Stomach (tissue), 9 donors: ENCODE results near the gene EPB41L1. TPM values are rescaled to one million over a fixed set of nuclear protein-coding genes. Genes with fewer than 3 reads are reported as not detected.

Experiments used
- DNase-seq, 2 donors: peaks; one replicate each; pipeline versions ENCODE4 v3.0.0 to v3.0.0-alpha.2; 2013 to 2019
- H3K27ac ChIP-seq, 5 donors: fragments of 200-600 bp in 4 of 5; sonication (generic) in 4 of 5; one replicate each; pipeline ENCODE4 v1.5.1; 2013 to 2019; ENCODE audit warnings: mild to moderate bottlenecking in 1 of 5, moderate library complexity in 1 of 5
- H3K27me3 ChIP-seq, 3 donors: fragments of 200-600 bp; sonication (generic); one replicate each; pipeline ENCODE4 v1.5.1; 2017 to 2019; ENCODE audit warnings: mixed run types in 1 of 3
- H3K36me3 ChIP-seq, 4 donors: fragments of 200-600 bp; sonication (generic); 1 replicate in 3 of 4; 2 replicates in 1 of 4; pipeline ENCODE4 v1.5.1; 2016 to 2019
- H3K4me1 ChIP-seq, 4 donors: fragments of 200-600 bp; sonication (generic); one replicate each; pipeline ENCODE4 v1.5.1; 2016 to 2019
- H3K4me3 ChIP-seq, 4 donors: fragments of 200-600 bp; sonication (generic) in 3 of 4; one replicate each; pipeline ENCODE4 v1.5.1; 2016 to 2019; ENCODE audit warnings: mild to moderate bottlenecking in 1 of 4
- H3K9me3 ChIP-seq, 4 donors: fragments of 200-600 bp; sonication (generic); one replicate each; pipeline ENCODE4 v1.5.1; 2016 to 2019
- CTCF ChIP-seq, 7 experiments: fragments of 450-650 bp in 4 of 7; fragments of 200-600 bp in 3 of 7; sonication (generic) in 3 of 7; IDR thresholded peaks; one replicate each; pipeline ENCODE4 v1.5.1; 2016 to 2019; ENCODE audit warnings: antibody characterized with exemption in 7 of 7, control low read depth in 2 of 7, mild to moderate bottlenecking in 1 of 7
- EP300 ChIP-seq: sonication (generic); formaldehyde crosslinking; IDR thresholded peaks from one replicate; pipeline ENCODE4 v1.6.1; 2017; ENCODE audit warnings: antibody characterized with exemption
- POLR2A ChIP-seq, 4 donors: fragments of 450-650 bp; IDR thresholded peaks; one replicate each; pipeline ENCODE4 v1.6.1; 2016; ENCODE audit warnings: antibody characterized with exemption in 4 of 4, control low read depth in 2 of 4, mild to moderate bottlenecking in 1 of 4, moderate library complexity in 1 of 4
- POLR2AphosphoS5 ChIP-seq, 3 donors: sonication (generic); formaldehyde crosslinking; IDR thresholded peaks; one replicate each; pipeline ENCODE4 v1.6.1; 2016; ENCODE audit warnings: antibody characterized with exemption in 3 of 3
- WGBS, 5 donors: extraction: QIAGEN DNeasy Blood & Tissue Kit in 3 of 5; methylation state at CpG; one replicate each; pipeline versions ENCODE4 v1.1.5 to v1.1.7; 2013 to 2018; 5-methylcytosine and 5-hydroxymethylcytosine counted together
- intact Hi-C: fragments of 100-400 bp; cut with DNase I; formaldehyde crosslinking; loops from one replicate; pipeline ENCODE4 v1.15.1; 2023; ENCODE audit warnings: low total_unique reads
- polyA plus RNA-seq, 3 donors: library from polyadenylated mRNA; stranded (reverse); fragments of 200-250 nt; gene quantifications; one replicate each; pipeline ENCODE4 v1.2.3, GENCODE V29; 2013
- total RNA-seq, 5 donors: library from RNA; depleted of rRNA; stranded (reverse); fragments of >200 nt; gene quantifications; one replicate each; pipeline versions ENCODE4 v1.1.0 to v1.2.3, GENCODE V29; 2014 to 2016
- donor health status: healthy with polysubstance abuse.
- donor health status: Bipolar disorder and iron deficiency.
- donor health status: healthy.

EPB41L1 gene
- total and polyA plus RNA-seq, 8 donors, result 25.9 to 271 (median 40.4) TPM

GRCh38 chr20:36125097-36125496 is 29.4 kb upstream of the EPB41L1 start:
- 44 to 63% (median 52%) methylated on average over 3 of the region's 3 CpGs for WGBS, 5 donors
- DNase-seq, result no peak
- TF ChIP-seq POLR2AphosphoS5 (IDR thresholded peaks at IDR 0.05), result no peak
- TF ChIP-seq EP300, result no peak
- TF ChIP-seq POLR2A (IDR thresholded peaks at IDR 0.05), result no peak
- TF ChIP-seq CTCF (IDR thresholded peaks at IDR 0.05), result no peak
- Histone ChIP-seq H3K4me3 (no peak overlapping the region), H3K9me3 (no peaks in the 10 kb centered on the region), H3K27ac (no peak overlapping the region), H3K36me3 (peaks cover 0 to 15% (median 0%) of the 10 kb centered on the region in 4 donors), H3K27me3 (no peaks in the 10 kb centered on the region), H3K4me1 (peaks cover 9 to 28% (median 18%) of the 10 kb centered on the region in 4 donors)
- intact Hi-C loops, result no loop called here

GRCh38 chr20:36126836-36127527 is 27.6 kb upstream of the EPB41L1 start:
- Histone ChIP-seq H3K27me3 (no peaks in the 10 kb centered on the region), H3K4me1 (peaks cover 9 to 24% (median 13%) of the 10 kb centered on the region in 4 donors), H3K9me3 (no peaks in the 10 kb centered on the region), H3K36me3 (peaks cover 0 to 21% (median 0%) of the 10 kb centered on the region in 4 donors), H3K27ac (no peak overlapping the region), H3K4me3 (no peak overlapping the region)
- TF ChIP-seq EP300 (no peak), POLR2A (IDR thresholded peaks at IDR 0.05) (no peak), CTCF (IDR thresholded peaks at IDR 0.05) (no peak), POLR2AphosphoS5 (IDR thresholded peaks at IDR 0.05) (no peak)
- intact Hi-C loops, result no loop called here
- DNase-seq, result no peak
- WGBS, 5 donors, result 88 to 95% (median 91%) methylated on average over 6 to 7 of the region's 7 CpGs

DNA sequence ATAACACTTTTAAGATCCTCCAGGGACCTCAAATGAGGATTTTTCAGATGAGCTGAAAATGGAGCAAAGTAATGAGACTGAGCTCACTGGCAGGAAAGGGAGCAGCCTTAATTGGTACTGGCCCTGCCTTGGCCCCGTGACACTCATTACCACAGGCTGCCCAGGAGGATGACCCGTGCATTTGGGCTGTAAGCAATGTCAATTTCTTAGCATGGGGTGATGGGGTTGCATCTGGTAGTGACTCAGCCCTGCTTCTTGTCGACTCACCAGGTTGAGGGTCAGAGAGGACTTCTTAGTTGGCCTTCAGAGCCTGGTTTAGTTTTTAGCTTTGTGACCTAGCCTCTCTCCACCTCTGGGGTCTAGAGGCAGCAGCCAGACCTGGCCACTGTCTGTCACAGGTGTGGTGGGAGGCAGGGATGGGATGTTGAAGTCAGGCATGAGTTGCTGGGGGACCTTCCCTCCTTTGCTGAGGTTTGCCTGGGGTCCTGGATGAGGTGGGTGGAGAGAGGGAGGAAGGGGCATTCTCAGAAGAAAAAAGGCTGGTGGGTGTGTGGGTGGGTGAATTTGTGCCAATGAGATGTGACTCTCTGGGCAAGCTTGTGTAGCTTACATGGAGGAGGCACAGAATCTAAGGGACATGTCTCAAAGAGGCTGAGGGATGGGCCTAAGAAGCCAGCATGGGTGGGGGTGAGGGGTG is 25.9 kb upstream of the EPB41L1 start:
- Histone ChIP-seq H3K27me3 (no peaks in the 10 kb centered on the region), H3K27ac (no peak overlapping the region), H3K36me3 (peaks cover 0 to 21% (median 0%) of the 10 kb centered on the region in 4 donors), H3K9me3 (no peaks in the 10 kb centered on the region), H3K4me3 (no peak overlapping the region), H3K4me1 (peaks cover 0 to 11% (median 9%) of the 10 kb centered on the region in 4 donors)
- no peak for TF ChIP-seq EP300
- TF ChIP-seq POLR2A (IDR thresholded peaks at IDR 0.05), result no peak
- no peak for TF ChIP-seq POLR2AphosphoS5 (IDR thresholded peaks at IDR 0.05)
- no peak for TF ChIP-seq CTCF (IDR thresholded peaks at IDR 0.05)
- WGBS, 5 donors, result 57 to 66% (median 61%) methylated on average over 3 of the region's 3 CpGs
- DNase-seq, result no peak
- intact Hi-C loops, result no loop called here

DNA sequence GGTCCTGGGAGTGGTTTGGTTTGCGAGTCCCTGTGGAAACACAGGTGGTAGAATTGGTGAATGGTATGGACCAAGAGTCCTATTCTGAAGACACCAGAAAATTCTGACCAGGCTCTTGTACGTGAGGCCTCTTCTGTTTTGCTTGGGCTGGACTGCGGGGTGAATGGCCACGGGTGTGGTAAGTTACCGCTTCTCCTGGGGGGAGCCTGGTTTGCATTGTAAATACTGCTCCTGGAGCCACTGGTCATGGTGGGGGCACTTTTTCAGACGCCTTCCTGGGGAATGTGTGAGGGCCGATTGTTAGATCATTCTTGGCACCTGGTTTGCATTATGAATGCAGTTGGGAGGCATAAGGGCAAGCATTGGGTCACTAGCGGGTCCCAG is 25.4 kb upstream of the EPB41L1 start:
- 57 to 76% (median 72%) methylated on average over 8 of the region's 8 CpGs for WGBS, 5 donors
- Histone ChIP-seq H3K36me3 (peaks cover 0 to 21% (median 0%) of the 10 kb centered on the region in 4 donors), H3K27ac (no peak overlapping the region), H3K27me3 (no peaks in the 10 kb centered on the region), H3K4me3 (no peak overlapping the region), H3K9me3 (no peaks in the 10 kb centered on the region), H3K4me1 (peaks cover 0 to 11% (median 9%) of the 10 kb centered on the region in 4 donors)
- no peak for DNase-seq
- TF ChIP-seq POLR2AphosphoS5 (IDR thresholded peaks at IDR 0.05) (no peak), EP300 (no peak), CTCF (IDR thresholded peaks at IDR 0.05) (no peak), POLR2A (IDR thresholded peaks at IDR 0.05) (no peak)
- intact Hi-C loops, result no loop called here
